ENCODE results near the gene ZC2HC1B. TPM values are rescaled to one million over a fixed set of nuclear protein-coding genes. Genes with fewer than 3 reads are reported as not detected.
"Not testable (repeated sequence)": the region's sequence is repeated elsewhere in the genome, so short reads cannot be mapped to it uniquely, and the experiment has no call there.

The ZC2HC1B gene
- total RNA-seq, 5 donors from 2014 or later (not counting 1 experiment from before 2014, with no cell fraction given): not detected

GRCh38 chr6:143872201-143872600 lies 7.9 kb downstream of the ZC2HC1B start:
- ChIA-PET POLR2A (no interaction called here), CTCF (no interaction called here)
- Histone ChIP-seq H3K4me3 (ENCODE audit: control insufficient read depth in 1 of 2, extremely low read depth in 1 of 2, low read length in 1 of 2) (no peak overlapping the region), H3K27ac (ENCODE audit: low read length) (no peak overlapping the region), H3K36me3 (ENCODE audit: control insufficient read depth in 2 of 2, extremely low read depth in 1 of 2, insufficient read depth in 1 of 2, low read length in 1 of 2) (no peaks in the 10 kb centered on the region), H3K9me3 (no peaks in the 10 kb centered on the region), H3K27me3 (replicated peaks in 1 of 2; ENCODE audit: control insufficient read depth in 2 of 2, extremely low read depth in 1 of 2, insufficient read depth in 2 of 2, low read length in 1 of 2) (no peaks in the 10 kb centered on the region), H3K4me1 (ENCODE audit: control insufficient read depth in 1 of 2, extremely low read depth in 1 of 2, insufficient read depth in 2 of 2, low read length in 2 of 2) (peaks cover 0 to 4% of the 10 kb centered on the region in 2 experiments)
- H3K27ac Mint-ChIP-seq: peak overlapping the region in 1 of 2 donors; percentile 62
- DNase-seq (no peak), ATAC-seq (replicated peaks in 1 of 4) (no peak)
- H3K9me3 Mint-ChIP-seq: peaks cover 10 to 15% (median 14%) of the 10 kb centered on the region in 3 donors
- H3K36me3 Mint-ChIP-seq: peaks cover 7% of the 10 kb centered on the region
- no CpG with 5 or more reads among the region's 2 CpGs for WGBS (ENCODE audit: insufficient coverage)
- no peaks in the 10 kb centered on the region for H3K27me3 Mint-ChIP-seq
- no peak overlapping the region for H3K4me3 Mint-ChIP-seq
- H3K4me1 Mint-ChIP-seq: peaks cover 0 to 13% (median 0%) of the 10 kb centered on the region in 3 donors

GRCh38 chr6:143873600-143873999 lies 9.3 kb downstream of the ZC2HC1B start:
- POLR2A ChIA-PET; H3K27me3 ChIP-seq (replicated peaks in 1 of 2; ENCODE audit: control insufficient read depth in 2 of 2, extremely low read depth in 1 of 2, insufficient read depth in 2 of 2, low read length in 1 of 2); H3K9me3 ChIP-seq; H3K36me3 Mint-ChIP-seq; CTCF ChIA-PET; H3K4me3 ChIP-seq (ENCODE audit: control insufficient read depth in 1 of 2, extremely low read depth in 1 of 2, low read length in 1 of 2); H3K4me1 ChIP-seq (ENCODE audit: control insufficient read depth in 1 of 2, extremely low read depth in 1 of 2, insufficient read depth in 2 of 2, low read length in 2 of 2); ATAC-seq (replicated peaks in 1 of 4); H3K27ac ChIP-seq (ENCODE audit: low read length); H3K27me3 Mint-ChIP-seq; H3K36me3 ChIP-seq (ENCODE audit: control insufficient read depth in 2 of 2, extremely low read depth in 1 of 2, insufficient read depth in 1 of 2, low read length in 1 of 2); H3K27ac Mint-ChIP-seq; H3K4me3 Mint-ChIP-seq; DNase-seq: not testable (repeated sequence)
- Mint-ChIP-seq H3K9me3 (peaks cover 11 to 15% (median 14%) of the 10 kb centered on the region in 3 donors), H3K4me1 (peaks cover 0 to 13% (median 0%) of the 10 kb centered on the region in 3 donors)
- 100% methylated on average over 2 of the region's 4 CpGs for WGBS (ENCODE audit: insufficient coverage)

GRCh38 chr6:143874503-143874902 lies 10.2 kb downstream of the ZC2HC1B start:
- POLR2A ChIA-PET; H3K4me3 ChIP-seq (ENCODE audit: control insufficient read depth in 1 of 2, extremely low read depth in 1 of 2, low read length in 1 of 2); DNase-seq; H3K4me1 ChIP-seq (ENCODE audit: control insufficient read depth in 1 of 2, extremely low read depth in 1 of 2, insufficient read depth in 2 of 2, low read length in 2 of 2); CTCF ChIA-PET; H3K27me3 ChIP-seq (replicated peaks in 1 of 2; ENCODE audit: control insufficient read depth in 2 of 2, extremely low read depth in 1 of 2, insufficient read depth in 2 of 2, low read length in 1 of 2); H3K9me3 ChIP-seq; H3K27ac Mint-ChIP-seq; H3K4me3 Mint-ChIP-seq; H3K36me3 ChIP-seq (ENCODE audit: control insufficient read depth in 2 of 2, extremely low read depth in 1 of 2, insufficient read depth in 1 of 2, low read length in 1 of 2); ATAC-seq (replicated peaks in 1 of 4); H3K36me3 Mint-ChIP-seq; H3K27me3 Mint-ChIP-seq; H3K27ac ChIP-seq (ENCODE audit: low read length): not testable (repeated sequence)
- peaks cover 0 to 13% (median 0%) of the 10 kb centered on the region in 3 donors for H3K4me1 Mint-ChIP-seq
- H3K9me3 Mint-ChIP-seq: peaks cover 12 to 19% (median 14%) of the 10 kb centered on the region in 3 donors

DNA sequence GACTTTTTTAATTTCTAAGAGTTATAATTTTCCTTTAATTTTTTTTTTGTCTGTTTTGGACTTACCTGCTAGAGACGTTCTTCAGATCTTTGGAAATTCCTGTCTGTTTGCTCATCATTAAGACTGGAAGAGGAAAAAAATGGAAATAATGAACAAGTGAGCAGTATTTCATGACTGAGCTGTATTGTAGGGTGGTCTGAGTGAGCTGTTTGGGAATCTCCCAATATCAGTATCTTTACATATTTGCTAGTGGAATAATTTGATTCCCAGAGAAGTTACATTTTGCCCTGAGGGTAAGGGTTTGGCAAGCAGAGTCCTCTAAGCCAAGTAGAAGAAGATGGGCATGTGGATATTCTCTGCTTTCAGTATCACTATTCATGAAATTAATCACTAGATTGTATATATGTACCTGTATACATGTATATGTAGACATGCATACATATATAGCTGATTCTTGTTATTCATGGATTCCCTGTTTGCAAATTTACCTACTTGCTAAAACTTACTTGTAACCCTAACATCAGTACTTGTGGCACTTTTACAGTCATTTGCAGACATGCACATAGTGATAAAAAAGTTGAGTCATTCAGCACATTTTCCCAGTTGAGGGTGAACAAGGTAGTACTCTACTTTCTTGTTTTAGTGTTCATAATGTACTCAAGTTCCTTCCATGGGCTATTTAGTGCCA lies 13.5 kb downstream of the ZC2HC1B start:
- ATAC-seq (replicated peaks in 1 of 4) (no peak), DNase-seq (no peak)
- peaks cover 4% of the 10 kb centered on the region for H3K36me3 Mint-ChIP-seq
- Histone ChIP-seq H3K27me3 (replicated peaks in 1 of 2; ENCODE audit: control insufficient read depth in 2 of 2, extremely low read depth in 1 of 2, insufficient read depth in 2 of 2, low read length in 1 of 2) (no peaks in the 10 kb centered on the region), H3K4me1 (ENCODE audit: control insufficient read depth in 1 of 2, extremely low read depth in 1 of 2, insufficient read depth in 2 of 2, low read length in 2 of 2) (no peaks in the 10 kb centered on the region), H3K4me3 (ENCODE audit: control insufficient read depth in 1 of 2, extremely low read depth in 1 of 2, low read length in 1 of 2) (no peak overlapping the region), H3K9me3 (no peaks in the 10 kb centered on the region), H3K36me3 (ENCODE audit: control insufficient read depth in 2 of 2, extremely low read depth in 1 of 2, insufficient read depth in 1 of 2, low read length in 1 of 2) (no peaks in the 10 kb centered on the region), H3K27ac (ENCODE audit: low read length) (no peak overlapping the region)
- peaks cover 0 to 7% (median 0%) of the 10 kb centered on the region in 3 donors for H3K4me1 Mint-ChIP-seq
- H3K27me3 Mint-ChIP-seq: no peaks in the 10 kb centered on the region
- CTCF ChIA-PET: no interaction called here
- no CpG with 5 or more reads among the region's 1 CpG for WGBS (ENCODE audit: insufficient coverage)
- POLR2A ChIA-PET: interaction anchor here in 1 of 2 donors (0.7 kb wide), 1 partner anchor 630 kb away, joined by 3 read pairs; no protein-coding TSS in a partner anchor
- peaks cover 11 to 19% (median 12%) of the 10 kb centered on the region in 3 donors for H3K9me3 Mint-ChIP-seq
- H3K27ac Mint-ChIP-seq: no peak overlapping the region
- no peak overlapping the region for H3K4me3 Mint-ChIP-seq

GRCh38 chr6:143878272-143878760 lies 14.0 kb downstream of the ZC2HC1B start:
- ChIA-PET POLR2A (interaction anchor here in 1 of 2 donors (0.7 kb wide), 1 partner anchor 630 kb away, joined by 3 read pairs; no protein-coding TSS in a partner anchor), CTCF (no interaction called here)
- 100% methylated on average over 2 of the region's 3 CpGs for WGBS (ENCODE audit: insufficient coverage)
- Histone ChIP-seq H3K27me3 (replicated peaks in 1 of 2; ENCODE audit: control insufficient read depth in 2 of 2, extremely low read depth in 1 of 2, insufficient read depth in 2 of 2, low read length in 1 of 2) (no peaks in the 10 kb centered on the region), H3K4me1 (ENCODE audit: control insufficient read depth in 1 of 2, extremely low read depth in 1 of 2, insufficient read depth in 2 of 2, low read length in 2 of 2) (no peaks in the 10 kb centered on the region), H3K4me3 (ENCODE audit: control insufficient read depth in 1 of 2, extremely low read depth in 1 of 2, low read length in 1 of 2) (no peak overlapping the region), H3K9me3 (no peaks in the 10 kb centered on the region), H3K27ac (ENCODE audit: low read length) (no peak overlapping the region), H3K36me3 (ENCODE audit: control insufficient read depth in 2 of 2, extremely low read depth in 1 of 2, insufficient read depth in 1 of 2, low read length in 1 of 2) (no peaks in the 10 kb centered on the region)
- no peak for DNase-seq
- Mint-ChIP-seq H3K36me3 (peaks cover 4% of the 10 kb centered on the region), H3K4me3 (no peak overlapping the region), H3K4me1 (peaks cover 0 to 1% (median 0%) of the 10 kb centered on the region in 3 donors), H3K9me3 (peaks cover 11 to 19% (median 12%) of the 10 kb centered on the region in 3 donors), H3K27me3 (peaks cover 0 to 3% of the 10 kb centered on the region in 2 donors), H3K27ac (no peak overlapping the region)
- no peak for ATAC-seq (replicated peaks in 1 of 4)

DNA sequence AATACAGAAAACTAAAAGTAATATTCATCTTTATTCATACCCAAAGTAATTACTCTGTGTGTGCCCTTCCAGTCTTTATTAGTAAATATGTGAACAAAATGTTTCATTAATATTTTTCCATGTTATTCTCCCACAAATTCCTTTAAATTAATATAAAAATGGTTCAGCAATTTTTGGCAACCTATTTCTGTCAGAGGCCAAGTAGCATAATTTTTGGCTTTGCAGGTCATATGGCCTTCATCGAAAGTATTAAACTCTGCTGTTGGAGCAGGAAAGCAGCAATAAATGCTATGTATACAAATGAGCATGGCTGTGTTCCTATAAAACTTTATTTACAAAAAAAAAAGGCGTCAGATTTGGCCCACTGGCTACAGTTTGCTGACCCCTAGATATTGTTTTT lies 16.1 kb downstream of the ZC2HC1B start:
- H3K27me3 Mint-ChIP-seq: peaks cover 0 to 4% of the 10 kb centered on the region in 2 donors
- no peaks in the 10 kb centered on the region for H3K4me1 ChIP-seq (ENCODE audit: control insufficient read depth in 1 of 2, extremely low read depth in 1 of 2, insufficient read depth in 2 of 2, low read length in 2 of 2)

More for the DNA sequence above, 16.1 kb downstream of the ZC2HC1B start:
- ChIA-PET POLR2A (no interaction called here), CTCF (no interaction called here)
- Histone ChIP-seq H3K27ac (ENCODE audit: low read length) (no peak overlapping the region), H3K36me3 (ENCODE audit: control insufficient read depth in 2 of 2, extremely low read depth in 1 of 2, insufficient read depth in 1 of 2, low read length in 1 of 2) (no peaks in the 10 kb centered on the region), H3K4me3 (ENCODE audit: control insufficient read depth in 1 of 2, extremely low read depth in 1 of 2, low read length in 1 of 2) (no peak overlapping the region), H3K27me3 (replicated peaks in 1 of 2; ENCODE audit: control insufficient read depth in 2 of 2, extremely low read depth in 1 of 2, insufficient read depth in 2 of 2, low read length in 1 of 2) (no peaks in the 10 kb centered on the region), H3K9me3 (no peaks in the 10 kb centered on the region)
- H3K4me1 Mint-ChIP-seq: no peaks in the 10 kb centered on the region
- peaks cover under 1 to 16% (median 8%) of the 10 kb centered on the region in 3 donors for H3K9me3 Mint-ChIP-seq
- no CpG with 5 or more reads among the region's 2 CpGs for WGBS (ENCODE audit: insufficient coverage)
- ATAC-seq (replicated peaks in 1 of 4) (no peak), DNase-seq (no peak)
- H3K36me3 Mint-ChIP-seq: peaks cover 2% of the 10 kb centered on the region
- H3K27ac Mint-ChIP-seq: no peak overlapping the region
- no peak overlapping the region for H3K4me3 Mint-ChIP-seq

Data from T-cell (primary cell).